Measurements from ENCODE around the gene GABRR2.
A peak's percentile ranks its signal among the peaks of the same experiment; 100 is the strongest.

GABRR2 gene

GRCh38 chr6:89209457-89209856 is 105.6 kb downstream of the GABRR2 start:
- no peak for DNase-seq (ENCODE audit: extremely low spot score)
- ChIA-PET CTCF (no interaction called here), POLR2A (no interaction called here)
- TF ChIP-seq PKNOX1 (IDR thresholded peaks at IDR 0.05) = 0 out of 2 replicates have a peak, but pooled peaks have one; percentile 32
- TF ChIP-seq L3MBTL2 (conservative IDR thresholded peaks at IDR 0.05) = 0 out of 2 replicates have a peak, but pooled peaks have one; percentile 21
- TF ChIP-seq FOXM1 (IDR thresholded peaks at IDR 0.05; ENCODE audit: borderline replicate concordance) = no peak

- no peak for DNase-seq (ENCODE audit: extremely low spot score)
- CTCF ChIA-PET = no interaction called here
- POLR2A ChIA-PET = no interaction called here
- TF ChIP-seq FOXM1 (IDR thresholded peaks at IDR 0.05; ENCODE audit: borderline replicate concordance) (no peak), ARNT (IDR thresholded peaks at IDR 0.05) (no peak), SP1 (IDR thresholded peaks at IDR 0.05) (no peak)
These were observed 106.5 kb downstream of the GABRR2 start for GRCh38 chr6:89208551-89208950.

Data from HEK293T (cell line).